AG20443 (cell line): ENCODE results near the gene ABL2.

ENCODE experiments used
- DNase-seq: peaks from one replicate; pipeline ENCODE4 v3.0.0; 2012; ENCODE audit warnings: low spot score, mixed read lengths

ABL2 gene

GRCh38 chr1:179092896-179093461 is 136.5 kb downstream of the ABL2 start:
- DNase-seq, result no peak

GRCh38 chr1:179091691-179092165 is 137.7 kb downstream of the ABL2 start:
- DNase-seq, result peak; percentile 69

- DNase-seq, result no peak
These were observed 138.6 kb downstream of the ABL2 start for GRCh38 chr1:179090923-179091322.

GRCh38 chr1:179090522-179090921 is 139.0 kb downstream of the ABL2 start:
- no peak for DNase-seq

GRCh38 chr1:179089827-179090482 is 139.5 kb downstream of the ABL2 start:
- no peak for DNase-seq

- DNase-seq, result peak; percentile 38
These were observed 141.8 kb downstream of the ABL2 start for GRCh38 chr1:179087665-179088064.

GRCh38 chr1:179083533-179083932 is 145.9 kb downstream of the ABL2 start:
- DNase-seq, result no peak

- no peak for DNase-seq
These were observed 146.5 kb downstream of the ABL2 start for GRCh38 chr1:179082999-179083335.

- peak; percentile 70 for DNase-seq
These were observed 147.0 kb downstream of the ABL2 start for GRCh38 chr1:179082333-179082998.

- peak; percentile 97 for DNase-seq
These were observed 147.7 kb downstream of the ABL2 start, which contains the start of gene TOR3A for GRCh38 chr1:179081687-179082332. TOR3A (plus strand) TSS chr1:179082070; CDS start chr1:179082129, 59 bp downstream.

- no peak for DNase-seq
These were observed 148.4 kb downstream of the ABL2 start for GRCh38 chr1:179080866-179081686.

- peak; percentile 76 for DNase-seq
These were observed 150.2 kb downstream of the ABL2 start for GRCh38 chr1:179079113-179079761.

GRCh38 chr1:179077396-179077795 is 152.1 kb downstream of the ABL2 start:
- no peak for DNase-seq

- DNase-seq, result no peak
These were observed 163.0 kb downstream of the ABL2 start for GRCh38 chr1:179066471-179066870.

- no peak for DNase-seq
These were observed 167.9 kb downstream of the ABL2 start for GRCh38 chr1:179061360-179062282.

- DNase-seq, result peak; percentile 67
These were observed 170.7 kb downstream of the ABL2 start for GRCh38 chr1:179058487-179059483.

- DNase-seq, result no peak
These were observed 173.5 kb downstream of the ABL2 start for GRCh38 chr1:179055937-179056336.

GRCh38 chr1:179053486-179053885 is 176.0 kb downstream of the ABL2 start:
- no peak for DNase-seq

- DNase-seq, result no peak
These were observed 176.7 kb downstream of the ABL2 start for GRCh38 chr1:179052776-179053175.
